ENCODE results near the gene SMARCD3.

GRCh38 chr7:151246851-151247580 is 1.5 kb downstream of the SMARCD3 start:
- TF ChIP-seq CTCF (IDR thresholded peaks at IDR 0.05; ENCODE audit: low read depth, low read length) (no peak), MYC (IDR thresholded peaks at IDR 0.05; ENCODE audit: low read depth, low read length) (no peak), POLR2A (IDR thresholded peaks at IDR 0.05; ENCODE audit: extremely low read depth, insufficient read length) (no peak)

Measured in NB4 (cell line).